Activated T-helper 17 cell treated with anti-CD3 and anti-CD28 coated beads, Interleukin-2, amount 50 U/mL, for 72 hours (primary cell): ENCODE results near the gene ZBP1. TPM values are rescaled to one million over a fixed set of nuclear protein-coding genes. Genes with fewer than 3 reads are reported as not detected.

Experiments used
- ATAC-seq: fragments of 150-1000 bp; cut with Tn5 transposase; replicated peaks from 2 replicates; pipeline ENCODE4 v1.10.0; 2021; ENCODE audit warnings: mild to moderate bottlenecking, moderate library complexity
- H3K27ac Mint-ChIP-seq: one replicate; pipeline ENCODE4 v1.8.0; 2022; ENCODE audit warnings: mixed read lengths
- H3K27me3 Mint-ChIP-seq: one replicate; pipeline ENCODE4 v1.8.0; 2022; ENCODE audit warnings: mixed read lengths
- H3K36me3 Mint-ChIP-seq: one replicate; pipeline ENCODE4 v1.8.0; 2022; ENCODE audit warnings: low read depth, mild to moderate bottlenecking, mixed read lengths
- H3K4me1 Mint-ChIP-seq: one replicate; pipeline ENCODE4 v1.8.0; 2022; ENCODE audit warnings: mixed read lengths
- H3K4me3 Mint-ChIP-seq: one replicate; pipeline ENCODE4 v1.8.0; 2022; ENCODE audit warnings: mild to moderate bottlenecking, mixed read lengths
- H3K9me3 Mint-ChIP-seq: one replicate; pipeline ENCODE4 v1.8.0; 2022; ENCODE audit warnings: mixed read lengths
- total RNA-seq, 2 donors: library from RNA; stranded (reverse); gene quantifications; one replicate each; pipeline ENCODE4 v1.2.3, GENCODE V29; 2022

Gene ZBP1
- total RNA-seq, 2 donors from 2014 or later: 1.0 to 1.7 TPM

DNA sequence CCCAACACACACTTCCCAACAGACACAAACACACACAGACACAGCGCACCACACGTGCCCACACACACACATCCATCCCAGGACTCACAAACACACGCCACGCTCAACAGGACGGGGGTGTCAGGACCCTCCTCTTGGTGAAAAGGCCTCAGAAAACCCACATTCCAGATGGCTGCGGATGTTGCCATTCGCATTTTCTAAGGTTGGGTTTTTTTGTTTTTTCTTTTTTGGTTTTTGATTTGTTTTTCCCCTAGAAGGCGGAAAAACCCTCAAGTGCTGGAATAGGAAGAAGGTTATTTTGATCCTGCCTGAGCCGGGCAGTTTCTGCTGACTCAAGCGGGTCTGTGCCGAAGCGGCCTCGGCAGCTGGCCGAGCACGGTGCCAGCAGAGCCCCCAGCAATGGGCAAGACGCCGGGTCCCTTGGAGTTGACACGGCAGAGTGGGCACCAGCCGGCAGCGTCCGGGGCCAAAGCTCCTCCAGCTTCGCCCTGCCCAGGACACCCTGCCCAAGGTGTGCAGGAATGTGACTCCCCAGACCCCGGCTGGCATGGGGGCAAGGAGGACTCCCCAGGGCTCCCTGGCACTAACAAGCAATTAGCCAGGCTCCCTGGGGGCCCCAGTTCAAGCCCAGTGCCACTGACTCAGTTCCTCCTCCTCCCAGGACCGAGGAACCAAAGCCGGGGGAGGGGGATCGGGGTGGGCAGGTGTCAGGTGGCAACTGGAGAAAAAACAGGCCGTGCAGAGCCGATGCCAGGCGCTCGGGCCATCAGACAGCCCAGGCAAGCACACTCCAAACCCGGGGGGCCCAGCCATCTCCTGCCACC lies 40.9 kb upstream of the ZBP1 start:
- Mint-ChIP-seq H3K36me3 (no peaks in the 10 kb centered on the region), H3K4me3 (no peak overlapping the region)
- no peak for ATAC-seq

GRCh38 chr20:57660181-57660921 lies 40.1 kb upstream of the ZBP1 start:
- Mint-ChIP-seq H3K9me3 (no peaks in the 10 kb centered on the region), H3K4me1 (peaks cover 15% of the 10 kb centered on the region), H3K27me3 (no peaks in the 10 kb centered on the region), H3K4me3 (no peak overlapping the region), H3K27ac (no peak overlapping the region), H3K36me3 (no peaks in the 10 kb centered on the region)
- no peak for ATAC-seq

More for the DNA sequence above, 40.9 kb upstream of the ZBP1 start:
- peaks cover 15% of the 10 kb centered on the region for H3K4me1 Mint-ChIP-seq
- H3K9me3 Mint-ChIP-seq: no peaks in the 10 kb centered on the region
- no peak overlapping the region for H3K27ac Mint-ChIP-seq
- H3K27me3 Mint-ChIP-seq: no peaks in the 10 kb centered on the region

- ATAC-seq: no peak
- no peaks in the 10 kb centered on the region for H3K36me3 Mint-ChIP-seq
- no peaks in the 10 kb centered on the region for H3K9me3 Mint-ChIP-seq
- H3K4me3 Mint-ChIP-seq: no peak overlapping the region
- H3K27me3 Mint-ChIP-seq: no peaks in the 10 kb centered on the region
- H3K27ac Mint-ChIP-seq: no peak overlapping the region
- H3K4me1 Mint-ChIP-seq: peaks cover 15% of the 10 kb centered on the region
Observed at GRCh38 chr20:57659517-57660180, 39.4 kb upstream of the ZBP1 start.

DNA sequence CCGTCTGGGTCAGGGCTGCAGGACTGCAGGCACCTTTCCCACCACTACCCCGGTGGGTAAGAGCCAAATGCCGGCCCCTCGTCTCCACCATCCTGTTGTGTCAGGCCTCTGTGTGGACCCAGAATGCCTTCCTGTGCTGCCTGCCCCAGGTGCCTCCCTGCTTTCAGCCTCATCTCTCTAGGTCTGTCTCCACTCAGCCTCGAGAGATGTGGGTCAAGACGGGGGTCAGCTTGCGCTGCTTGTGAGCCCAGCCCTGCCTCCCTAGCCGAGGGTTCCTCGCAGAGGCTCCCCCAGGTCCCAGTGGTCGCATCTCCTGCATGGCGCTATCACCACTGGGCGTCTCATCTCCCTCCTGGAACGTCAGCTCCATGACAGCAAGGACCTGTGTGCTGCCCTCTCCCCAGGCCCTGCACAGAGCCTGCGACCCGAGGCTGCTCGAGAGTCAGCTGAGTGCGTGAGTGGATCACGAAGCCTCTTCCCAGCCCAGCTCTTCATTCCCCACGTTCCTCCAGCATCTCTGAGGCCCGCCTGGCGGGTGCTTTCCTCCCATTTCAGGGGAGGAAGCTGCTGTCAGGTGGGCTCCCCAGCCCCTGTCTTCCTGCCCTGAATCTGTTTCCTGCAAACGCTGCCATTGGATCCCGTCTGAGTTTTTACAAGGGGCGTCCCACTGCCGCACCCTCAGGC lies 38.7 kb upstream of the ZBP1 start:
- no peak overlapping the region for H3K27ac Mint-ChIP-seq
- no peak overlapping the region for H3K4me3 Mint-ChIP-seq
- no peaks in the 10 kb centered on the region for H3K36me3 Mint-ChIP-seq
- H3K27me3 Mint-ChIP-seq: no peaks in the 10 kb centered on the region
- H3K4me1 Mint-ChIP-seq: peaks cover 15% of the 10 kb centered on the region
- ATAC-seq: no peak
- H3K9me3 Mint-ChIP-seq: no peaks in the 10 kb centered on the region

- Mint-ChIP-seq H3K4me1 (peaks cover 15% of the 10 kb centered on the region), H3K27ac (peak overlapping the region; percentile 59), H3K4me3 (peak overlapping the region; percentile 41)
Observed at GRCh38 chr20:57658447-57658832, 38.2 kb upstream of the ZBP1 start.

DNA sequence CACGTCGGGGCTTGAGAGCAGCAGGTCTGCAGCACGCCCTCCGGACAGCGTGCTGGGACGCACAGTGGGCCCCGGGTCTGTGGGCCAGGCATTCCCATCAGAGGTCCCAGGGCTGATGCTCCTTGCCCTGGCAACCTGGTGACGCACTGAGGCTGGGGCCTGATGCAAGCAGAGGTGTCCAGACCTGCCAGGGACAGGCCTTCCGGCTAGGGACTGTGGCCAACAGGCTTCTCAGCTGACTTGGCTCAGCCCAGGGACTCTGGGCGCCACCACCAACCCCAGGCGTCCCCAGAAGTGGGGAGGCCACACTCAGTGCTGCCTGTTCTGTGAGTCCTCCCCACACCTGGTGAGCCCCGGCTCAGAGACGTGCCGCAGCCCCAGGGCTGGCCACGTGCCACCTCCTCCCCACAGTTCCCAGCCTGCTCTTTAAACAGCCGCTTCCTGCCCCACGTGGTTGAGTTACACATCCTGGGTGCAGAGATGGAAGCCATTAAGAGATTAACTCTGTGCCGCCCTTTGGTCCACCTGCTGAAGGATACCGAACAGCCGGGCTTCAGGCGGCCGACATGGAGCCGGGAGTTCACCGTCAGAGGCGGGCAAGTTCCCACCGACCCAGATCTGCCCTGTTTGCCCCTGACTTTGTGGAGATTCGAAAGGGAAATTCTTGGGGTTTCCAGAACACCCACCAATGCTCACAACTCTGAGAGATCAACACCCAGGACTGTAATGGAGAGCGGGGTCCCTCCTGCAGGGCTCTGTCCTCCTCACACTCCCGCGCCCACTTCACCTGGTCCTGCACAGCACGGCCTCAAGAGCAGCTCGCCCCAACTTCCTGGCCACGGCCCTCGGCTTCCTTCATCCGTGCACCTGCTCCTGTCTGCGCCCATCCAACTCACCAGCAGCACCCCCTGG lies 37.6 kb upstream of the ZBP1 start:
- H3K27me3 Mint-ChIP-seq: no peaks in the 10 kb centered on the region
- H3K27ac Mint-ChIP-seq: peak overlapping the region; percentile 59
- peak; percentile 63 for ATAC-seq
- peak overlapping the region; percentile 41 for H3K4me3 Mint-ChIP-seq
- H3K36me3 Mint-ChIP-seq: no peaks in the 10 kb centered on the region
- H3K9me3 Mint-ChIP-seq: no peaks in the 10 kb centered on the region
- H3K4me1 Mint-ChIP-seq: peaks cover 15% of the 10 kb centered on the region

More at GRCh38 chr20:57658447-57658832, 38.2 kb upstream of the ZBP1 start:
- no peaks in the 10 kb centered on the region for H3K27me3 Mint-ChIP-seq
- no peak for ATAC-seq
- H3K36me3 Mint-ChIP-seq: no peaks in the 10 kb centered on the region
- no peaks in the 10 kb centered on the region for H3K9me3 Mint-ChIP-seq

DNA sequence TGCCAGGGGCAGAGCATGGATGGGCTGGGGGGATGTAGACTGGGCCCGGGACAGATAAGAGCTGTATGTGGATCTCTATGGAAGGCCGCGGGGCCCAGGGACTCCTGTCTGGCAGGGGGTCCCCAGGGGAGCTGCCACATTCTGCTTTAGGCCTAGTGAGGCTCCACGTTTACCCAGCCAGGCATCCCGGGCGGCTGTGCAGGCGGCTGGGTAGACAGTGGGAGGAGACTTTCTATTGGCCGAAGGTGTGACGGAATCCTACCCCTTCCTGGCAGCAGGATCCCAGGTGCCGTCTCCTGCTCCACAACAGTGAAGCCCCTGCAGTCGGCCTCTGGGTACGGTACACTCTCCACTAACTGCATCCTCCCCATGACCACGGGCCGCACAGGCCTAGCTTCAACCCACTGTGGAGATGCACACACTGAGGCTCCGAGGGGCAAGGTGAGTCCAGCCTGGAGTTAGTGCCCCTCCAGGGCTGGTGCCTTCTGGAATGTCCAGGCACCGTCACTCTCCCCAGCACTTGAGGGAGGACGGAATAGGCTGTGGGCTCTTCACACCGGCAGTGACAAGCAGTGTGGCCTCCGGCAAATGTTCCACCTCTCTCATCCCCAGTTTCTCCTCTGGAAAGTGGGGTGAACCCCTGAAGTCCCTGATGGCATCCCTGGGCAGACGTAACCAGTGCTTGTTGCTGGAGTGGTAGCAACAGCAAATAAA lies 36.8 kb upstream of the ZBP1 start:
- H3K9me3 Mint-ChIP-seq: no peaks in the 10 kb centered on the region
- no peak overlapping the region for H3K27ac Mint-ChIP-seq
- no peaks in the 10 kb centered on the region for H3K27me3 Mint-ChIP-seq
- peaks cover 15% of the 10 kb centered on the region for H3K4me1 Mint-ChIP-seq
- no peak overlapping the region for H3K4me3 Mint-ChIP-seq
- no peak for ATAC-seq
- no peaks in the 10 kb centered on the region for H3K36me3 Mint-ChIP-seq

DNA sequence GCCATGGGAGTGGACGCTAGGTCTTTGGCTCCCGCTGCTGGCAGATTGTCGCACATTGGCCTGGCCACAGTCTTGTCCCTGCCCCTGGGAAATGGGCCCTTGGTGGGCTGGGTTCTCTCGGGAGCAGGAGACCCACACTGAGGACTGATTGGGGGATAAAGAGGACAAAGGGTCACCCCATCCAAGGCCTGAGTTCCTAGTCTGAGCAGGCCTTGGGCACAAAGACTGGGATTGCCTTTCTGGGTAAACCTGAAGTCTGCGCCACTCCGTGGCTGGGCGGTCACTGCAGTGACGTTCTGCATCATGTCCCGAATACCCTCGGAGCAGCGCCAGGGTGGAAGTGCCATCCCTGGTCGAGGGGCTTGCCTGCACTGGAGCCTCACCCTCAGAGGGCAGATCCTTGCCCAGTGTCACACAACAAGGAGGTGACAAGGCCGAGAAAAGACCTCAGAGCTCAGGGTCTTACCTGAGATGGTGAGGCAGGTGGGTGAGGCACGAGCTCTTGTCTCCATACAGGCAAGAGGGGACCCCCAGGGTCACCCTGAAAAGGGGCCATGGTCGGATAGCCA lies 36.1 kb upstream of the ZBP1 start:
- no peak overlapping the region for H3K27ac Mint-ChIP-seq
- ATAC-seq: no peak
- no peak overlapping the region for H3K4me3 Mint-ChIP-seq
- H3K36me3 Mint-ChIP-seq: no peaks in the 10 kb centered on the region
- H3K9me3 Mint-ChIP-seq: no peaks in the 10 kb centered on the region
- H3K4me1 Mint-ChIP-seq: peaks cover 15% of the 10 kb centered on the region
- H3K27me3 Mint-ChIP-seq: no peaks in the 10 kb centered on the region

DNA sequence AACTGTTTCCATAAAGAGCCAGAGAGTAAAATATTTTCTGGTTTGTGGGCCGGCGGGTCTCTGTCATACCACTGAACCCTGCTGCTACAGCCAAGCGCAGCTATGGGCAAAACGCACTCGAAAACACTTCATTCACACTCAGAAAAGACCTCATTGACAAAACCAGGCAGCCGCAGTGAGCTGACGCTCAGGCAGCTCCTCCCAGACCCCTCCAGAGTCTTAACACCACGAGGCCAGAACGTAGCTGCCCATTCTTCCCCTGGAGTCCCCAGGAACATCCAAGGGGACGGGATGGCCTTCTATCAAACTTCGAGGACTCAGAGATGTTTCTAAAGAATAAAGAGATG lies 35.6 kb upstream of the ZBP1 start:
- Mint-ChIP-seq H3K4me1 (peaks cover 13% of the 10 kb centered on the region), H3K9me3 (no peaks in the 10 kb centered on the region), H3K27ac (no peak overlapping the region), H3K27me3 (no peaks in the 10 kb centered on the region), H3K4me3 (no peak overlapping the region), H3K36me3 (no peaks in the 10 kb centered on the region)
- ATAC-seq: no peak

- Mint-ChIP-seq H3K9me3 (no peaks in the 10 kb centered on the region), H3K27ac (no peak overlapping the region), H3K27me3 (no peaks in the 10 kb centered on the region), H3K36me3 (no peaks in the 10 kb centered on the region), H3K4me1 (peaks cover 8% of the 10 kb centered on the region), H3K4me3 (no peak overlapping the region)
- ATAC-seq: no peak
Observed at GRCh38 chr20:57654998-57655808, 35.0 kb upstream of the ZBP1 start.

- peak; percentile 83 for ATAC-seq
Observed at GRCh38 chr20:57654363-57654997, 34.3 kb upstream of the ZBP1 start.

DNA sequence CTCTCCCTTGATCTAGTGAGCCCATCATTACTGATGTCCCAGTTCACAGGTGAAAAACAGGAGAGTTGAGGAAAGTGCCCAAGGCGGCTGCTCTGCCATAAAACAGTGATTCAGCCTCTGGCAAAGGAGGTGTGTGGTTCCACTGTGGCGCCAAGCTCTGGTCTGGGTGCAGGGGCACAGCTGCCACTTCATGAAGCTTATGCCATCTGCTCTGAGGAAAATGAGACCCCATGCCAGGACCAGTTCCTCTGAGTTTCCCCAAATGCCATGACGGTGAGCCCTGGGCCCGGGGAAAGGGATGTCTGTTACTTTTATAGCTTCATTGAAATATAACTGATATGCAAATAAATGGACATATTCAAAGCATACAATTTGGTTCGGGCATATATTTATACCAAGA lies 33.7 kb upstream of the ZBP1 start:
- Mint-ChIP-seq H3K9me3 (no peaks in the 10 kb centered on the region), H3K4me1 (peaks cover 6% of the 10 kb centered on the region), H3K27ac (no peak overlapping the region), H3K36me3 (no peaks in the 10 kb centered on the region), H3K4me3 (no peak overlapping the region), H3K27me3 (no peaks in the 10 kb centered on the region)
- ATAC-seq: no peak

More at GRCh38 chr20:57654363-57654997, 34.3 kb upstream of the ZBP1 start:
- H3K4me1 Mint-ChIP-seq: peaks cover 6% of the 10 kb centered on the region
- no peak overlapping the region for H3K27ac Mint-ChIP-seq
- H3K27me3 Mint-ChIP-seq: no peaks in the 10 kb centered on the region
- H3K4me3 Mint-ChIP-seq: no peak overlapping the region
- no peaks in the 10 kb centered on the region for H3K36me3 Mint-ChIP-seq
- no peaks in the 10 kb centered on the region for H3K9me3 Mint-ChIP-seq
